ENCODE results near the gene MCM10.

- TF ChIP-seq ZNF687 (IDR thresholded peaks at IDR 0.05) (no peak), SREBF2 (IDR thresholded peaks at IDR 0.05; ENCODE audit: low read length) (no peak), CTCF (IDR thresholded peaks at IDR 0.05 in 2 of 3, conservative IDR thresholded peaks at IDR 0.05 in 1 of 3; ENCODE audit: control insufficient read depth in 2 of 3, extremely low read depth in 1 of 3, insufficient read depth in 1 of 3, low read depth in 3 of 3, low read length in 3 of 3) (no peak), NR2F1 (conservative IDR thresholded peaks at IDR 0.05) (no peak), BCL3 (IDR thresholded peaks at IDR 0.05; ENCODE audit: borderline replicate concordance, insufficient read depth, low read depth, low read length, poor library complexity, severe bottlenecking) (no peak), ZBTB40 (IDR thresholded peaks at IDR 0.05; ENCODE audit: borderline replicate concordance) (no peak)
Measured at GRCh38 chr10:13139150-13139549, 22.2 kb upstream of the MCM10 start.

All from GM12878 (cell line).